CD8-positive, alpha-beta memory T cell (primary cell): Measurements from ENCODE around the gene LAMA3. TPM values are rescaled to one million over a fixed set of nuclear protein-coding genes. Genes with fewer than 3 reads are reported as not detected.

Source experiments
- CTCF ChIA-PET: fragments of 350-600 bp; sonication (Branson Sonifier 250); formaldehyde crosslinking; loops from one replicate; lab custom pipeline; 2021; ENCODE audit warnings: antibody characterized with exemption; lab: Charles Lee
- POLR2A ChIA-PET: fragments of 350-600 bp; sonication (Branson Sonifier 250); formaldehyde crosslinking; loops from one replicate; lab custom pipeline; 2021; ENCODE audit warnings: antibody characterized with exemption; lab: Charles Lee
- DNase-seq, 5 donors: peaks; one replicate each; pipeline versions ENCODE4 v3.0.0 to v3.0.0-alpha.2; 2020 to 2022; ENCODE audit warnings: mixed read lengths in 1 of 5
- H3K27ac ChIP-seq: one replicate; pipeline ENCODE4 v1.7.0; 2013; ENCODE audit warnings: low read depth, mild to moderate bottlenecking, low read length, moderate library complexity
- H3K27me3 ChIP-seq: 2 replicates; pipeline ENCODE4 v1.7.0; 2013; ENCODE audit warnings: low read length, mild to moderate bottlenecking; ENCODE audit not compliant: insufficient read depth, poor library complexity, severe bottlenecking
- H3K36me3 ChIP-seq: 2 replicates; pipeline ENCODE4 v1.7.0; 2013; ENCODE audit warnings: mild to moderate bottlenecking, low read length, moderate library complexity; ENCODE audit not compliant: insufficient read depth
- H3K4me1 ChIP-seq: 2 replicates; pipeline ENCODE4 v1.7.0; 2013; ENCODE audit warnings: mild to moderate bottlenecking, low read length, moderate library complexity; ENCODE audit not compliant: insufficient read depth
- H3K4me3 ChIP-seq: 2 replicates; pipeline ENCODE4 v1.7.0; 2013; ENCODE audit warnings: mild to moderate bottlenecking, low read length
- H3K9me3 ChIP-seq: 2 replicates; pipeline ENCODE4 v1.7.0; 2013; ENCODE audit warnings: mild to moderate bottlenecking, low read length
- H3K27ac Mint-ChIP-seq, 8 donors: one replicate each; pipeline ENCODE4 v1.8.0; 2020 to 2021; ENCODE audit warnings: mixed read lengths in 8 of 8, mild to moderate bottlenecking in 6 of 8, inconsistent platforms in 3 of 8, moderate library complexity in 3 of 8
- H3K27me3 Mint-ChIP-seq, 2 donors: one replicate each; pipeline ENCODE4 v1.8.0; 2020 to 2021; ENCODE audit warnings: mixed read lengths in 2 of 2, mild to moderate bottlenecking in 1 of 2, moderate library complexity in 1 of 2
- H3K36me3 Mint-ChIP-seq, 3 donors: one replicate each; pipeline ENCODE4 v1.8.0; 2020 to 2021; ENCODE audit warnings: mixed read lengths in 3 of 3, inconsistent platforms in 1 of 3, mild to moderate bottlenecking in 1 of 3
- H3K4me1 Mint-ChIP-seq, 3 donors: one replicate each; pipeline ENCODE4 v1.8.0; 2020 to 2021; ENCODE audit warnings: mixed read lengths in 3 of 3, inconsistent platforms in 1 of 3, mild to moderate bottlenecking in 1 of 3
- H3K4me3 Mint-ChIP-seq, 7 donors: one replicate each; pipeline ENCODE4 v1.8.0; 2020 to 2021; ENCODE audit warnings: mixed read lengths in 7 of 7, mild to moderate bottlenecking in 6 of 7, moderate library complexity in 4 of 7, inconsistent platforms in 2 of 7
- H3K9me3 Mint-ChIP-seq, 5 donors: one replicate each; pipeline ENCODE4 v1.8.0; 2020 to 2022; ENCODE audit warnings: mixed read lengths in 5 of 5, mild to moderate bottlenecking in 3 of 5, moderate library complexity in 2 of 5, inconsistent platforms in 1 of 5
- polyA plus RNA-seq: library from polyadenylated mRNA; unstranded; fragments of 300-500 nt; fragmentation: Illumina TruSeq; gene quantifications from one replicate; pipeline ENCODE4 v1.2.3, GENCODE V29; 2021
- total RNA-seq, 2 experiments: library from RNA; stranded (reverse); gene quantifications; one replicate each; pipeline ENCODE4 v1.2.3, GENCODE V29; 2021

The LAMA3 gene
- total and polyA plus RNA-seq, 3 experiments from 2014 or later = 0.47 TPM; not detected in 2

GRCh38 chr18:23949863-23950262 is 260.6 kb downstream of the LAMA3 start:
- H3K36me3 Mint-ChIP-seq = no peaks in the 10 kb centered on the region
- no peaks in the 10 kb centered on the region for H3K4me1 Mint-ChIP-seq
- no peaks in the 10 kb centered on the region for H3K36me3 ChIP-seq
- H3K27me3 Mint-ChIP-seq = peaks cover 0 to 3% of the 10 kb centered on the region in 2 donors
- CTCF ChIA-PET = interaction anchor here (1.0 kb wide), 1 partner anchor 31 kb away, joined by 3 read pairs; no protein-coding TSS in a partner anchor
- H3K27me3 ChIP-seq = no peaks in the 10 kb centered on the region
- no peak overlapping the region for H3K27ac ChIP-seq
- no peak for DNase-seq
- H3K27ac Mint-ChIP-seq = no peak overlapping the region
- POLR2A ChIA-PET = interaction anchor here (1.0 kb wide), 1 partner anchor 16 kb away, joined by 3 read pairs; no protein-coding TSS in a partner anchor
- no peak overlapping the region for H3K4me3 ChIP-seq
- H3K9me3 Mint-ChIP-seq = no peaks in the 10 kb centered on the region
- H3K9me3 ChIP-seq = no peaks in the 10 kb centered on the region
- no peak overlapping the region for H3K4me3 Mint-ChIP-seq
- H3K4me1 ChIP-seq = no peaks in the 10 kb centered on the region

DNA sequence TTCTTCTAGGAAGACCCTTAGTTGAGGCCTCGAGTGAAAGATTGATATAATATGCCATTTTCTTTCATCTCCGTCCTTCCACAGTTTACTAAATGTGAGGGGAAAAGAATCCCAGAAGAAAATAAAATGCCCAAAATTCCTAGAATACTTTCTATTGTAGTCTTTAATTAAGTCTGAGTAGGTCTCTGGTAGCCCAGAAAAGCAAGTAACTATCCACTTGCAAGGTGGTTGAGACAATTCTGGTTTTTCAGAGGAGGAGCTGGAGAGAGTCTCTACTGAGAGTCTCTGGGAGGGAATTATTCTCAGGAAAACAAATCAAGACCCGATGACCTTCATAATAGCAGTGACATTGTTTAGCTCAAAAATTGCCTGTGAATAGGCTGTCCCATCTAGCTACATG is 261.4 kb downstream of the LAMA3 start:
- H3K27me3 ChIP-seq = no peaks in the 10 kb centered on the region
- no peak for DNase-seq
- H3K4me3 Mint-ChIP-seq = no peak overlapping the region
- no peaks in the 10 kb centered on the region for H3K36me3 Mint-ChIP-seq
- H3K4me3 ChIP-seq = no peak overlapping the region
- no peak overlapping the region for H3K27ac ChIP-seq
- ChIA-PET POLR2A (no interaction called here), CTCF (interaction anchor here (1.0 kb wide), 2 partner anchors 28 to 32 kb away, joined by 3 read pairs; no protein-coding TSS in a partner anchor)
- H3K36me3 ChIP-seq = no peaks in the 10 kb centered on the region
- no peaks in the 10 kb centered on the region for H3K4me1 Mint-ChIP-seq
- H3K9me3 ChIP-seq = no peaks in the 10 kb centered on the region
- H3K27me3 Mint-ChIP-seq = peaks cover 0 to 3% of the 10 kb centered on the region in 2 donors
- H3K9me3 Mint-ChIP-seq = no peaks in the 10 kb centered on the region
- H3K27ac Mint-ChIP-seq = no peak overlapping the region
- no peaks in the 10 kb centered on the region for H3K4me1 ChIP-seq

DNA sequence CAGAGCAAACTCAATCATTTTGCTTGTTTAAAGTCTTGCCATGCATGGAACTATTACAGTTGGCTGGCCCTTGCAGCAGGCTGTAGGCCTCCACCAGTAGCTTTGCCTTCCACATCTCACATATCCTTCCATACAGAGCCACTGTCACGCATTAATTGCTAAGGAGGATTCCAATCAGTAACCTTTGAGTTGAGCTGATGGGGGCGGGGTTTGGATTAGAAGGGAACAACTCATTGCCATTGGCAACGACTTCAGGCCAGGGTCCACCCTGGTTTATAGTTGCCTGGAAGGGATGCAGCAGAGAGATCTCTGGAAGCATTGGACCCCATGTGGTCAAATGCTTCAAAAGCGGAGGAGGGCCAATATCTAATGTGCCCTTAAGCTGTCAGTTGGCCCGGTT is 262.0 kb downstream of the LAMA3 start:
- H3K27ac Mint-ChIP-seq = no peak overlapping the region
- no peaks in the 10 kb centered on the region for H3K27me3 ChIP-seq
- no peaks in the 10 kb centered on the region for H3K9me3 ChIP-seq
- no peaks in the 10 kb centered on the region for H3K36me3 ChIP-seq
- no peak overlapping the region for H3K27ac ChIP-seq
- H3K36me3 Mint-ChIP-seq = no peaks in the 10 kb centered on the region
- H3K9me3 Mint-ChIP-seq = no peaks in the 10 kb centered on the region
- ChIA-PET POLR2A (no interaction called here), CTCF (interaction anchor here (1.0 kb wide), 1 partner anchor 28 kb away, joined by 3 read pairs; no protein-coding TSS in a partner anchor)
- H3K4me3 ChIP-seq = no peak overlapping the region
- H3K4me1 Mint-ChIP-seq = no peaks in the 10 kb centered on the region
- peaks cover 0 to 3% of the 10 kb centered on the region in 2 donors for H3K27me3 Mint-ChIP-seq
- no peak overlapping the region for H3K4me3 Mint-ChIP-seq
- no peaks in the 10 kb centered on the region for H3K4me1 ChIP-seq
- no peak for DNase-seq

DNA sequence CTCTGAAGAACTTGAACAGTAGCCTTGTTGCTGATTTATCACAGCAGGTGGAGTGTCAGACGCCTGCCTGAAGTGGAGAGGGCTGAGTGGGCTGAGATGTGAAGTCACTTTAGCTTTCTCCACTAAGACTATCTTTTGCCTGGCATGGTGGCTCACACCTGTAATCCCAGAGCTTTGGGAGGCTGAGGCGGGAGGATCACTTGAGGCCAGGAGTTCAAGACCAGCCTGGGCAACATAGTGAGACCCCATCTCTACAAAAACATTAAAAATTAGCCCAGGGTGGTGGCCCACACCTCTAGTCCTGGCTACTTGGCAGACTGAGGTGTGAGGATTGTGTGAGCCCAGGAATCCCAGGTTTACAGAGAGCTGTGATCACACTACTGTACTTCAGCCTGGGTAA is 264.7 kb downstream of the LAMA3 start:
- Histone ChIP-seq H3K27ac (no peak overlapping the region), H3K9me3 (no peaks in the 10 kb centered on the region), H3K27me3 (no peaks in the 10 kb centered on the region), H3K4me3 (no peak overlapping the region), H3K36me3 (no peaks in the 10 kb centered on the region), H3K4me1 (no peaks in the 10 kb centered on the region)
- H3K27me3 Mint-ChIP-seq = peaks cover 0 to 7% of the 10 kb centered on the region in 2 donors
- no peaks in the 10 kb centered on the region for H3K9me3 Mint-ChIP-seq
- ChIA-PET POLR2A (no interaction called here), CTCF (no interaction called here)
- H3K27ac Mint-ChIP-seq = no peak overlapping the region
- no peak overlapping the region for H3K4me3 Mint-ChIP-seq
- no peaks in the 10 kb centered on the region for H3K36me3 Mint-ChIP-seq
- DNase-seq = no peak
- peaks cover 0 to 6% (median 0%) of the 10 kb centered on the region in 3 donors for H3K4me1 Mint-ChIP-seq

DNA sequence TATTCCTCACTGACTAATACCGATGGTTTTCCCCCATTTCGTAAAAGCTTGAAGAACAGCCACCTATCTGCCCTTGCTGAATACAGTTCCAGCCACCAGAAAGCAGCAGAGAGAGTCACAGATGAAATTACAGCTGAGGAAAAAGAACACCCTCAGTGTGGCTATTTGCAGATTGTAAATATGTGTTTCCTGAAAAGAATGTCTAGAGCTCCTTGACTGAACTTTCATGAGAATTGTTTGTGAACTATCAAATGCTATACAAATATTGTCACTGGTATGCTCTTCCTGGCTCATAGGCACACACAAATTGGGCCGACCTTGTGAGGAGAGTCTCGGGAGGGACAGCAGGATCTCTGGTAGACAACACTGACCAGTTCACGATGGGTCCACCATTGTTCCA is 267.2 kb downstream of the LAMA3 start:
- H3K27ac Mint-ChIP-seq = no peak overlapping the region
- peaks cover 0 to 6% (median 0%) of the 10 kb centered on the region in 3 donors for H3K4me1 Mint-ChIP-seq
- CTCF ChIA-PET = no interaction called here
- no peak for DNase-seq
- Histone ChIP-seq H3K36me3 (no peaks in the 10 kb centered on the region), H3K4me3 (no peak overlapping the region), H3K4me1 (no peaks in the 10 kb centered on the region), H3K27ac (no peak overlapping the region), H3K9me3 (no peaks in the 10 kb centered on the region), H3K27me3 (no peaks in the 10 kb centered on the region)
- POLR2A ChIA-PET = interaction anchor here (0.6 kb wide), 1 partner anchor 15 kb away, joined by 12 read pairs; no protein-coding TSS in a partner anchor
- peaks cover 0 to 6% of the 10 kb centered on the region in 2 donors for H3K27me3 Mint-ChIP-seq
- no peaks in the 10 kb centered on the region for H3K36me3 Mint-ChIP-seq
- H3K9me3 Mint-ChIP-seq = no peaks in the 10 kb centered on the region
- no peak overlapping the region for H3K4me3 Mint-ChIP-seq

DNA sequence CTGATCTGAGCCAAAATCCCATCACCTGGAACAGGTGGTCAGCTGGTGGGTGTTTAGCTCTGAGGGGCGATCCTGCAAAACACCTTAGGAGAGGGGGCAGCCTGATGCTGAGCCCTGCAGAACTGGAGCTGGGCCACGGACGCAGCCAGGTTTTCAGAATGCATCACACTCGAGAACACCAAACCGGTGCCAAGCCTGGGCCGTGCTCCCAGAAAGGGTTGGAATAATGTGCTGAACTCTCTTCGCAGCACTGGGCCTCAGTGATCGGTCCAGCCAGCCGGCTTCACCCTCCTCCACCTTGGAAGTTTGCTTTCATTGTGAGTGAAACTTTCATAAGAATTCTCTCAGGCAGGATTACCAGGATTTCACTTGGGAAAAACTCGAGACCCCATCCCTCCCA is 268.8 kb downstream of the LAMA3 start:
- Mint-ChIP-seq H3K4me3 (no peak overlapping the region), H3K27me3 (peaks cover 0 to 4% of the 10 kb centered on the region in 2 donors), H3K9me3 (no peaks in the 10 kb centered on the region), H3K36me3 (no peaks in the 10 kb centered on the region), H3K4me1 (peaks cover 0 to 6% (median 0%) of the 10 kb centered on the region in 3 donors), H3K27ac (no peak overlapping the region)
- POLR2A ChIA-PET = no interaction called here
- no peak for DNase-seq
- Histone ChIP-seq H3K4me3 (no peak overlapping the region), H3K4me1 (no peaks in the 10 kb centered on the region), H3K36me3 (no peaks in the 10 kb centered on the region), H3K27me3 (no peaks in the 10 kb centered on the region), H3K9me3 (no peaks in the 10 kb centered on the region), H3K27ac (no peak overlapping the region)
- CTCF ChIA-PET = no interaction called here

DNA sequence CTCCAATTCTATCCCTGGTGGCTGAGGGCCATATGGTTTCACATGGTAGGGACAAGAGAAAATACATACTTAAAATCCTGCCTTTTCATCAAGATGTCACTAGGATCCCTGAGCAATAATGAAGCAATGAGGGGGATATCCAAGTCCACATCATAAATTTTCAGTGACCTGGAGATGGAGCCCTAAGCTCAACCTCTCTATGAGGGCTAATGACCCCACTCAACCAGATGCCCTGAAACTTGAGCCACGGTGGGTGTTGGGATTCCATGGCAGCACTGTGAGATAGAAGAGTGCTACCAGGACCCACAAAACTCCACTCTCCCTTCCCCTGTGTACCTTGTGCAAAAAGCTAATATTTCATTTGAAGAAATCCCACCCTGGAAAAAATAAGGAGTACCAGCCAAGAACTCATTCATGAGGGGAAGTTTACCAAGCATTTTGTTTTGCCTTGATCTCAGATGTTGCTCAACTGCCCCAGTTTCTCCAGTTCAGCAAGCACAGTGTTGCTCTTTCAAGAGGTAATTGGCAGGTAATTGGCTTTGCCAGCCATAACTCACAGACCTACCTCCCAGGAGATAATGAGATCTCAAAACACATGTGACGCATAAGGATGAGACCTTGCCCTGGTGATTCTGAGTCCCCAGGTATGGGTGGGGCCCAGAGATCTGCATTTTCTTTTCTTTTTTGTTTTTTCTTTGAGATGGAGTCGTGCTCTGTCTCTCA is 274.4 kb downstream of the LAMA3 start:
- Histone ChIP-seq H3K4me3 (no peak overlapping the region), H3K27ac (no peak overlapping the region), H3K36me3 (no peaks in the 10 kb centered on the region), H3K4me1 (peaks cover 41% of the 10 kb centered on the region), H3K9me3 (no peaks in the 10 kb centered on the region), H3K27me3 (no peaks in the 10 kb centered on the region)
- Mint-ChIP-seq H3K4me3 (peak overlapping the region in 1 of 7 donors; percentile 78), H3K27me3 (no peaks in the 10 kb centered on the region), H3K4me1 (peaks cover 46 to 51% (median 48%) of the 10 kb centered on the region in 3 donors), H3K36me3 (no peaks in the 10 kb centered on the region), H3K9me3 (no peaks in the 10 kb centered on the region), H3K27ac (peak overlapping the region; percentile 15 to 97 (median 86))
- CTCF ChIA-PET = interaction anchor here (0.7 to 1.5 kb wide), 4 partner anchors 27 to 156 kb away, joined by 3 to 6 read pairs (median 4); no protein-coding TSS in a partner anchor
- DNase-seq = no peak
- POLR2A ChIA-PET = no interaction called here
